SJCRH30 (cell line): ENCODE results near the gene CRYBG3. TPM values are rescaled to one million over a fixed set of nuclear protein-coding genes. Genes with fewer than 3 reads are reported as not detected.
A peak's percentile ranks its signal among the peaks of the same experiment; 100 is the strongest.

Experiments
- DNase-seq, 2 experiments: peaks; one replicate each; pipeline ENCODE4 v3.0.0-alpha.2; 2015 to 2020
- H3K27ac ChIP-seq: fragments of 250-450 bp; sonication (Bioruptor Pico); 2 replicates; pipeline ENCODE4 v1.5.1; 2020; ENCODE audit warnings: mild to moderate bottlenecking, moderate library complexity
- H3K27me3 ChIP-seq: fragments of 250-450 bp; sonication (Bioruptor Pico); 2 replicates; pipeline ENCODE4 v1.5.1; 2020; ENCODE audit warnings: mild to moderate bottlenecking, moderate library complexity
- H3K36me3 ChIP-seq: fragments of 250-450 bp; sonication (Bioruptor Pico); 2 replicates; pipeline ENCODE4 v1.5.1; 2020; ENCODE audit warnings: mild to moderate bottlenecking, moderate library complexity
- H3K4me1 ChIP-seq: fragments of 250-450 bp; sonication (Bioruptor Pico); 2 replicates; pipeline ENCODE4 v1.5.1; 2020; ENCODE audit warnings: mild to moderate bottlenecking, moderate library complexity
- H3K4me3 ChIP-seq: fragments of 250-450 bp; sonication (Bioruptor Pico); 2 replicates; pipeline ENCODE4 v1.5.1; 2020; ENCODE audit warnings: mild to moderate bottlenecking, moderate library complexity
- H3K9me3 ChIP-seq: fragments of 250-450 bp; sonication (Bioruptor Pico); replicated peaks from 2 replicates; pipeline ENCODE4 v1.5.1; 2020; ENCODE audit warnings: mild to moderate bottlenecking, moderate library complexity
- total RNA-seq: library from RNA; depleted of rRNA; stranded (reverse); fragments of >200 nt; shearing (Covaris generic); gene quantifications from 2 replicates; pipeline ENCODE4 v1.2.3, GENCODE V29; 2014

The CRYBG3 gene
- total RNA-seq, 1 experiment from 2014 or later, result 21.9 TPM

DNA sequence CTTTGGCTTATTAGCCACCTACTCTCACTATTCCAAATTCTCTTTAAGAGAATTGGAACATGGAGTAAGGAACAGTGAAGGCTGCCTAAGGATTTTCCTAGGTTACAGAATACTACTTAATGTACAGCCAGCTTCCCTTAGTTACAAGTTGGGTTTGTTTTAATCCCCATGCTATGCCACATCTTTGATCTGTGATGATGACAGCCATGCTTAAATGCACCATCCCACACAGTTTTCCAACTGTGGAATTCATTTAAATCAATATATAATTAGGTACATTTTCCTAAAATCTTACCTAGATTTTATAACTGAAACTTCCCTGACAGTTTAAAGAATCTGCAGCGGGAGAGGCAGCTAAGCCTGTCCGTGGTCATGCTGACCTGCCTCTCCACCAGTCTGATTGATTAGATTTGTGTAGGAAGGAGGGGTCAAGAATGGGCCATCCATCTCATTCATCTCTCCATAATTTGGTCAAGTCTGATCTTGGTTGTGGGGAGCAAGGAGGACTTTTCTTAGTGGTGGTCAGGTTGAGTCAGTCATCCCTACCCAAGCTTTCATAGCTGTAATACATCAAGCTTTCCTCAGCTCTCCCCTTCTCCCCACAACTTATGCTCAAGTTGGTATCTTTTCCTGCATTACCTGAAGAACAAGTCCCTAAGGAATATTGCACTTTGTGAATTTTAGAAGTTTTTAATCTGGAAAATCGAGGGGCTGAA lies 113.3 kb downstream of the CRYBG3 start:
- Histone ChIP-seq H3K36me3 (peaks cover 15% of the 10 kb centered on the region), H3K27me3 (no peaks in the 10 kb centered on the region), H3K4me1 (no peaks in the 10 kb centered on the region), H3K4me3 (no peak overlapping the region), H3K9me3 (no peaks in the 10 kb centered on the region; the same call in 1 of the 2 replicates), H3K27ac (no peak overlapping the region)
- DNase-seq, result no peak

DNA sequence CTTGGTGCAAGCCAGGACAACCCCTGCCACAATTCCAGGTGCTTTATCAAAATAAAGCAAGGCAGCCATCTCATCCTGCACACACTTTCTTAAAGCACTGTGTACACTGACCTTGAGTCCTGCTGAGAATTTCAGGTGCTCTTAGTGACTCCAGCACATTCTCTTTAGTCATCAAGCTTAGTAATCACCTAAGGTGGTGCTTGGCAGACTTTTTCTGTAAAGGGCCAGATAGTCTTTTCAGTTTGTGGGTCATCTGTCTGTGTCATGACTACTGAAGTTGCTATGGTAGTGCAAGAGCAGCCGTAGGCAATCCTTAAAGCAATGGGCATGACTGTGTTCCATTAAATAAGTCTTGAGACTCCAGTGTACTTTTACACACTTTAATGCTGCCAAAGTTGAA lies 114.0 kb downstream of the CRYBG3 start:
- no peak overlapping the region for H3K27ac ChIP-seq
- H3K27me3 ChIP-seq, result no peaks in the 10 kb centered on the region
- H3K9me3 ChIP-seq, result no peaks in the 10 kb centered on the region
- DNase-seq, result no peak
- peaks cover 18% of the 10 kb centered on the region for H3K36me3 ChIP-seq
- no peaks in the 10 kb centered on the region for H3K4me1 ChIP-seq
- no peak overlapping the region for H3K4me3 ChIP-seq

DNA sequence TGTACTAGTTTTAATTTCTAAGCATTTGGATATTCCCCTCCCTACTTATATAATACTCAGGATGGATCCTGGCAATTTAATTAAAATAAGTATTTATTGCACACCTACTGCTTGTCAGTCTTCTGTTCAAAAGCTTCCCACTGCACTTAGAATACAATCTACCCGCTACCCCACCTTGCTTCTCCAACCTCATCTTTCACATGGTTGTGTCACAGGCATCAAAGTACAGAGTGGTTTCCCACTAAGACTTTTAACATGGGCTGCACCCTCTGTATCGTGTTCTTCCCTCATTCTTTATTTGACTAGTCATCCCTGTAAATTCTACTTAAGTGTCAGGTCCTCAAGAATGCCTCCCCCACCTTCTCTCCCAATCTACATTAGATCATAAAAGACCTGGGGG lies 115.4 kb downstream of the CRYBG3 start:
- DNase-seq, result no peak
- peaks cover 29% of the 10 kb centered on the region for H3K36me3 ChIP-seq

DNA sequence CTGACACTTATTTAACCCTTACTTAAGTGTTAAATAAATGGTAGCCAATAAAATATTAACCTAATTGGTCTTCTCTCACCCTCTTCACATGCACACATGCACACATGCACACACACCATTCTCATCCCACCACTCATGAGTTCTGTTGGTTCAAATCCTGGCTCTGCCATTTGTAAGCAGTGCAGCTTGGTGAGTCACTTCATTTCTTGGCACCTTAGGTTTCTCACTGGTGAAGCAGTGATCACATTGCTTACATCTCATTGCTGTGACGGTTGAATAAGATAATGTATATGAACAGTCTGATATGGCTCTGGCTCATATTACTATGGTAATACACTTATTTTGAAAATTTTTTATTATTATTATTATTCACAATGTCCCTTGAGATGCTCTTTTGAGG lies 116.6 kb downstream of the CRYBG3 start:
- Histone ChIP-seq H3K27me3 (no peaks in the 10 kb centered on the region), H3K4me3 (no peak overlapping the region), H3K9me3 (no peaks in the 10 kb centered on the region), H3K4me1 (no peaks in the 10 kb centered on the region), H3K36me3 (peaks cover 41% of the 10 kb centered on the region), H3K27ac (no peak overlapping the region)
- DNase-seq, result no peak

More for the DNA sequence above, 115.4 kb downstream of the CRYBG3 start:
- H3K9me3 ChIP-seq, result no peaks in the 10 kb centered on the region
- no peak overlapping the region for H3K27ac ChIP-seq
- H3K27me3 ChIP-seq, result no peaks in the 10 kb centered on the region
- no peak overlapping the region for H3K4me3 ChIP-seq
- H3K4me1 ChIP-seq, result no peaks in the 10 kb centered on the region

DNA sequence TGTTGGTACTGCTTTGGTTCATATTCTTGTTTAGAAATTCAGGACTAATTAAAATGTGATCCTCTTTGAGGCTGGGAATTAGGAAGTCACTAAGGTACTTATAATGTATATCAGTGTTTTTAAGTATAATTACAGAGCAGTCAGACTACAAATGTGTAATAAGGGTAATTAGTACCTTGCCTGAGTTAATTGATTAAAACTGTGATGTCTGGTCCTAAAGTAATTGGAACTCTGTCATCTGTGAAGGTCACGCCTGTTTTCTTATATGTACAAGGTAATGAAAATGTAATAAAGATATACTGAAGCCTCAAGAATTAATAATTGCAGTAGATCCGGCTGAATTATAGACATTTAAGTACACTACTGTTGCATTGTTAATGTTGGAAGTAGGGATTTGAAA lies 117.6 kb downstream of the CRYBG3 start:
- peaks cover 46% of the 10 kb centered on the region for H3K36me3 ChIP-seq
- no peak overlapping the region for H3K4me3 ChIP-seq
- H3K4me1 ChIP-seq, result no peaks in the 10 kb centered on the region
- no peaks in the 10 kb centered on the region for H3K9me3 ChIP-seq
- no peak overlapping the region for H3K27ac ChIP-seq
- no peaks in the 10 kb centered on the region for H3K27me3 ChIP-seq
- DNase-seq, result no peak

DNA sequence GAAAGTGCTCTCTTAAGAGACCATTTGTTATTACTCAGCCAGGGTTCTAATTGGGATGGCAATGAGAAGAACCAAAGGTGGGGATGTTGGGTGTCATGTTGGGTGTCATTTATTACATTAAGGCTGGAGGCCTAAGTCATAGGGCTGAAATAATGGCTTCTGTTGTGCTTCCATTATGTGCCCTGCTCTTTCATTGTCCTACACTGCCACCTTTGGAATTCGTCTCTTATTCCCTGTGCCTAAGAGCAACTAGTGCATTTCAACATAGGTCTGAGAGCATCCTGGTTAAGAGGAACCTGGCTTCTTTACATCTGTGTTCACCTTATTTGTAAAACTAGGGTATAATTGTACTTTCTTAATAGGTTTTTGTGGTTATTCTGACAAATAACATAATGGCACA lies 118.2 kb downstream of the CRYBG3 start:
- Histone ChIP-seq H3K9me3 (no peaks in the 10 kb centered on the region), H3K4me1 (no peaks in the 10 kb centered on the region), H3K36me3 (peaks cover 48% of the 10 kb centered on the region), H3K4me3 (no peak overlapping the region), H3K27ac (no peak overlapping the region), H3K27me3 (no peaks in the 10 kb centered on the region)
- DNase-seq, result peak in 1 of 2 experiments; percentile 22

DNA sequence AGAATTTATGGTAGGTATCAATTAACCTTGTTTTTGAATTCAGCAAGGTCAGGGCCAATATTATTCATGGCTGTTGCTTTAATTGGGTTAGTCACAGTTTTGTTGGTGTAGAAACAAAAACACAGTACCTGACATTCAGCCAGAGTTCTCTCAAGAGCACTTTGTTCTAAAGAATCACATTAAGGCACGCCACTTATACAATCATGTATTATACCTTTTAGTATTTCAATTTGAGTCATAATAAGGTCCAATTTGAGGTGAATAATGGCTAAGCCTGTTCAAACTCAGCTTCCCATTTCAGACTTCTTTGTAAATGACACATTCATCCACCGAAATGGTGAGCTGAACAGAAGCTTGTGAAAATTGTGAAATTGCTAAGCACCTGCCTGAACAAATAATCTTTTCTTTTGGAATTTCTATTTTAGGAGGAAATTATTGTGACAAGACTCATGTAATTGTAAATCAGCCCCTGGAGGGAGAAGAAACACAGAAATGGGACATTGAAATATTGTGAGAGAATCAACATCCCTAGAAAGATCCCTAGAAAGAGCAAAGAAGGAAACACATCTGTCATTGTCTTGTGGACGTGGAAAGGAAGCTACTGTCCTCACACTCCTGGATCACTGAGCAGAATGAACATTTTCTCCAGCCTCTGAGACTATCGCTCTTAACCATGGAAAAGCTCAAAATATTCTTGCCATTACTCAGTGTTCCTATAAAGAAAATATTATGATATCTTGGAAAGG lies 121.2 kb downstream of the CRYBG3 start:
- no peak overlapping the region for H3K27ac ChIP-seq

DNA sequence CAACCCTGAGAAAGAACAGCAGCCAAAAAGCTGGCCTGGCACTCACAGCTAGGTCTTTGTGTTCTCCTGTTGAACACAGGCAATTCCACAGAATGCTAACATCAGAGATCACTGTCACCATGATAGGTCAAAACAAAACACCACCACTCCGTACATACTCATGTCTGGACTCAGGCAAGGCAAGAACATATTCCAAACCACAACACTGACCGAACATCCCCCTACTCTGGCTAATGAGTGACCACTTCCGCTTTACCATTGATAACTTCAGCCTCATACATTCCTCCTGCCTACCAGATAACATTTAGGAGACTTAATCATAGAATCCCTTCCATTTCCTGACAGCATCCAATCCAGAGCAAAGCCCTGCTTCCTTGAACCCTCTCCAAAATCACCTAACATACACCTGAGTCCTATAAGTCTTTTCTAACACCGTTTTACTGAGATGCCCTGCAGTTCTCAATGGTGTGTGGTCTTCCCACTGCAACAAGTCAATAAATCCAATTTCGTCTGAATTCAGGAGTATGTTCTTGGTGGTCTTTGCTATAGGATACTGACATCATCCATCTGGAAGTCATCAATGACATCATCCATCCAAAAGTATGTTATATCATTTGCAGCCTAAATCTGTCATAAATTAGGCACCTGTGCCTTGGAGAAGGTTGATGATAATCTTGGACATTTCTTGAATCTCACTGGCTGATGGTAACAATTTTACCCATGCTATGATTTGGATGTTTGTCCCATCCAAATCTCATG lies 126.7 kb downstream of the CRYBG3 start:
- H3K27ac ChIP-seq, result no peak overlapping the region
- no peak for DNase-seq
- H3K4me1 ChIP-seq, result no peaks in the 10 kb centered on the region
- no peaks in the 10 kb centered on the region for H3K9me3 ChIP-seq
- H3K36me3 ChIP-seq, result peaks cover 89% of the 10 kb centered on the region
- H3K4me3 ChIP-seq, result no peak overlapping the region
- H3K27me3 ChIP-seq, result no peaks in the 10 kb centered on the region

More for the DNA sequence above, 121.2 kb downstream of the CRYBG3 start:
- H3K27me3 ChIP-seq, result no peaks in the 10 kb centered on the region
- H3K4me3 ChIP-seq, result no peak overlapping the region
- H3K9me3 ChIP-seq, result no peaks in the 10 kb centered on the region
- peaks cover 69% of the 10 kb centered on the region for H3K36me3 ChIP-seq
- no peaks in the 10 kb centered on the region for H3K4me1 ChIP-seq
- no peak for DNase-seq

DNA sequence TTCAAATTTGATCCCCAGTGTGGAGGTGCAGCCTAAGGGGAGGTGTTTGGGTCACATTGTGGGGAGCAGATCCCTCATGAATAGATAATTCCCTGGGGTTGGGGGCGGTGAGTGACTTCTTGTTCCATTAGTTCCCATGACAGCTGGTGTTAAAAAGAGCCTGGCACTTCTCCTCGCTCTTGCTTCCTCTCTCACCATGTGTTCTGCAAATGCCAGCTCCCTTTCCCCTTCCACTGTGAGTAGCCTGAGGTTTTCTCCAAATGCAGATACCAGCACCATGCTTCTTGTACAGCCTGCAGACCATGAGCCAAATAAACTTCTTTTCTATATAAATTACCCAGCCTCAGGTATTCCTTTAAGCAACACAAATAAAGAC lies 127.3 kb downstream of the CRYBG3 start:
- Histone ChIP-seq H3K4me1 (no peaks in the 10 kb centered on the region), H3K4me3 (no peak overlapping the region), H3K27ac (no peak overlapping the region), H3K27me3 (no peaks in the 10 kb centered on the region), H3K9me3 (no peaks in the 10 kb centered on the region), H3K36me3 (peaks cover 91% of the 10 kb centered on the region)
- DNase-seq, result no peak

DNA sequence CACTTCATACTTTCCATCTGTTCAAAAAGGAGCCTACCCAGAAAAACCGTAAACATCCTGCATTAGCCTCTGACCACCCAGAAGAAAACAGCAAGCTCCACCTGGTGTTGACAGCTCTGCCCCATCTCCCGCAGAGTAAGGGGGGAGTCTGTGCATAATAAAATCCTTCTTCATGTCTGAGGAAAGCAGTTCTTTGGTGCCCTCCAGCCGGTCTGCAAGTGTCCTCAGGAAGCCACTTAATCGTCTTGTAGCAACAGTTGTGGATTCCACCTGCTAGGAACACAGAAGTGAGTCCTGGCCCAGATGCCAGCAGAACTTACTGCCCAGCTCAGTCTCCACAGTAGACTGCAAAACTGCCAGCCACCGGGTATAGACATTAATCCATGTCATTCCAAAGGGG lies 127.9 kb downstream of the CRYBG3 start:
- no peak overlapping the region for H3K4me3 ChIP-seq
- no peaks in the 10 kb centered on the region for H3K27me3 ChIP-seq
- peaks cover 91% of the 10 kb centered on the region for H3K36me3 ChIP-seq
- H3K27ac ChIP-seq, result no peak overlapping the region
- no peaks in the 10 kb centered on the region for H3K4me1 ChIP-seq
- no peaks in the 10 kb centered on the region for H3K9me3 ChIP-seq
- DNase-seq, result no peak

DNA sequence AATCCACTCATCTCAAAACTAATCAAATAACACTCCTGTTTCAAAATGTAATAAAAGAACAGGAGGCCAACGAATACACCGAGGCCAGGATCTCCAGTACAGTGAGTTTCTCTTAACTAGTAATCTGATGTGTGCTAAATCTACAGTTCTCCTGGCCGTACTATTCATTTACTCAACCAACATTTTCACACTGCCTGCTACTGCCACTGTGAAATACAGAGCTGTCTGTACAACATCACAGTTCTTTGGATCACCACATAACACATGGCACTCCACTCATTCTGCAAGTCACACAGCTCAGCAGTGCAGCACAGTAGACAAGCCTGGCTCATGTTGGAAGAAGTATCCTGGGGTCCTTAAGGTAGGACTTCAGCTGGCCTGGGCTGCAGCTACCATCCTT lies 128.5 kb downstream of the CRYBG3 start:
- H3K27me3 ChIP-seq, result no peaks in the 10 kb centered on the region
- no peak overlapping the region for H3K27ac ChIP-seq
- H3K36me3 ChIP-seq, result peaks cover 84% of the 10 kb centered on the region
- no peak for DNase-seq
- H3K9me3 ChIP-seq, result no peaks in the 10 kb centered on the region
- H3K4me3 ChIP-seq, result no peak overlapping the region
- no peaks in the 10 kb centered on the region for H3K4me1 ChIP-seq

DNA sequence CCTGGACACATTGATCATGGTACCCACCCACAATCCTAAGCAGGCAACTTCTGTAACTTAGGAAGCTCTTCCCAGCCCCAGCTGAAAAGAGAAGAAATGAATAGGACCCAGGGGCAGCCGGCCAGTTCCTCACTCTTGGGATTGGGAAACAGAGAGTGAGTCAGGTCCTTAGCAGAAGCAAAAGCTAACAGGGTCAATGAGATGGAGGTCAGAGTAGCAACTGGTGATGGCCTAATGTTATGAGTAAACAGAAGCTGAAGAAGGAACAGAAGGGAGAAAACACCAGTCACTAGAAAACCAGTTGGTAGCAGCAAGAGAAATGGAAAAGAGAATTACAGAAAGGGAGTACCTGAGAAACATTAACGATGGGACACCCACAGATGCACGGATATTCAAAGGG lies 130.5 kb downstream of the CRYBG3 start:
- Histone ChIP-seq H3K4me1 (no peaks in the 10 kb centered on the region), H3K9me3 (no peaks in the 10 kb centered on the region), H3K27ac (no peak overlapping the region), H3K27me3 (no peaks in the 10 kb centered on the region), H3K36me3 (peaks cover 68% of the 10 kb centered on the region), H3K4me3 (no peak overlapping the region)
- no peak for DNase-seq

DNA sequence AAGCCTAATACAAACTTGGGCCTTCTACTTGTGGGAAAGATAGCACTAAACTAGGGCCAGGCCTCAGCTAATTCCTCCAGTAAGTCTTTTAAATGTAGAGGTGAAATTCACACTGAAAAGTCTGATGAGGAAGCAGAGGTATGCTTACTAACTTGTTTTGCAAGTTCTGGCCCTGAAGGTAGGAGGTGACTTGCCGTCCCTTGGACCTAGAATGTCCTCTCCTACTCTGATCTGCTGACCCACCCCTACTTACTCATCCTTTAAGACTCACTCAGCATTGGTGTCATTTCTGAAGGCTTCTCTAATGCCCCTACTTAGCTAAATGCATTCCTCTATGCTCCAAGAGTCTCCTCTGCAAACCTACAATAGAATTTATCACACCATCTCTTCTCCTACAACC lies 131.1 kb downstream of the CRYBG3 start:
- peaks cover 67% of the 10 kb centered on the region for H3K36me3 ChIP-seq
- no peaks in the 10 kb centered on the region for H3K4me1 ChIP-seq
- no peak overlapping the region for H3K27ac ChIP-seq
- no peaks in the 10 kb centered on the region for H3K9me3 ChIP-seq
- DNase-seq, result no peak
- no peak overlapping the region for H3K4me3 ChIP-seq
- no peaks in the 10 kb centered on the region for H3K27me3 ChIP-seq

DNA sequence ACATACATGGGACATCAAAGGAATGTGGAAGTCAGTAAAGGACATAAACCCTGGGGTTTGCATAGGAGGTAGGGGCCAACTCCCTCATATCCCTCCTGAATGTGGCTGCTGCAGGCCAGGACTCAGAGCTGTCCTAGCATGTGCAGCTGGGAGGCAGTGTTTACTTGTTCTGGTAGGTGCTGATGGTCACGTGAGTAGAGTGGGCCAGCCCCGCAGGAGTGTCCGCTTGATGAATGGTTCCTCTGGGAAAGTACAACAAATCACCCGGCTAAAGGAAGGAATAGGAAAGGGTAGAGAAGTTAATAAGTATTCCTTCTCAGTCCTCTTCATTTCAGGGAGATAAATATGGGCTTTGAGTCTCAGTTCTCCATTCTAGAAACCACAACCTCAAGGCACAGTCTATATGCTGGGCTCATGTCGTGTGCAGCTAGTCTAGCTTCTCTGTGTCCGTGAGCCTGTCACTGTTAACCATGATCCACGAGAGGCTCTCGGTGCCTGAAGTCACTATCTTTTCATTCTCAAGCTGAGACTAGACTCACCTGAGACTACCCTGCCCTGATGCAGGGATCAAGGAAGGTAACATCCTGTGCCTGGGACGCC lies 132.5 kb downstream of the CRYBG3 start:
- Histone ChIP-seq H3K36me3 (peaks cover 69% of the 10 kb centered on the region), H3K27ac (no peak overlapping the region)
- no peak for DNase-seq

DNA sequence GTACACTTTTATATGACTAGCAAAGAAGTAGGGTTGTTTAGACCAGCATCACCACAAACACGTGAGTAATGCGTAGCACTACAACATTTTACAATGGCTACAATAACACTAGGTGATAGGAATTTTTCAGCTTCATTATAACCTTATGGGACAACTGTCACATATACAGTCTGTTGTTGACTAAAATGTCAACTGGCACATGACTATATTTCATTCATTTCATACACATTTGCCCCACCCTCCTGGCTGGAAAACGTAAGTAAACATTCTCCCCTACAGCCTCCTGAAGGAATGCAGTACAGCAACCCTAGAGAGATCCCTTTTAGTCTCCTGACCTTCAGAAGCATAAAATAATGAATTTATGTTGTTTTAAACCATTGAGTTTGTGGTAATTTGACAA lies 134.2 kb downstream of the CRYBG3 start:
- Histone ChIP-seq H3K9me3 (no peaks in the 10 kb centered on the region), H3K4me3 (no peak overlapping the region), H3K36me3 (peaks cover 69% of the 10 kb centered on the region), H3K4me1 (no peaks in the 10 kb centered on the region), H3K27ac (no peak overlapping the region), H3K27me3 (no peaks in the 10 kb centered on the region)
- no peak for DNase-seq

More for the DNA sequence above, 132.5 kb downstream of the CRYBG3 start:
- no peaks in the 10 kb centered on the region for H3K9me3 ChIP-seq
- no peaks in the 10 kb centered on the region for H3K4me1 ChIP-seq
- no peaks in the 10 kb centered on the region for H3K27me3 ChIP-seq
- H3K4me3 ChIP-seq, result no peak overlapping the region
